Hepatocyte (in vitro differentiated cells): ENCODE measurements around the gene XRCC6. TPM values are rescaled to one million over a fixed set of nuclear protein-coding genes. Genes with fewer than 3 reads are reported as not detected.
A peak's percentile ranks its signal among the peaks of the same experiment; 100 is the strongest.
"Not testable (repeated sequence)": the region's sequence is repeated elsewhere in the genome, so short reads cannot be mapped to it uniquely, and the experiment has no call there.

Experiments used
- DNase-seq: peaks from one replicate; pipeline ENCODE4 v3.0.0-alpha.2; 2016; ENCODE audit warnings: low spot score
- H2AFZ ChIP-seq: fragments of 200-600 bp; sonication (generic); 2 replicates; pipeline ENCODE4 v1.6.0; 2016; ENCODE audit warnings: antibody characterized with exemption, mild to moderate bottlenecking
- H3K27ac ChIP-seq: fragments of 200-600 bp; sonication (generic); 2 replicates; pipeline ENCODE4 v1.5.1; 2016; ENCODE audit warnings: mild to moderate bottlenecking
- H3K27me3 ChIP-seq: fragments of 200-600 bp; sonication (generic); 2 replicates; pipeline ENCODE4 v1.6.1; 2016
- H3K36me3 ChIP-seq: fragments of 200-600 bp; sonication (generic); replicated peaks from 2 replicates; pipeline ENCODE4 v1.5.1; 2016; ENCODE audit warnings: low read depth; ENCODE audit not compliant: insufficient read depth
- H3K4me1 ChIP-seq: fragments of 200-600 bp; sonication (generic); 2 replicates; pipeline ENCODE4 v1.5.1; 2016; ENCODE audit warnings: mild to moderate bottlenecking, moderate library complexity; ENCODE audit not compliant: insufficient read depth
- H3K4me2 ChIP-seq: fragments of 200-600 bp; sonication (generic); 2 replicates; pipeline ENCODE4 v1.6.0; 2016
- H3K4me3 ChIP-seq: fragments of 200-600 bp; sonication (generic); 2 replicates; pipeline ENCODE4 v1.5.1; 2016; ENCODE audit warnings: mild to moderate bottlenecking
- H3K79me2 ChIP-seq: fragments of 200-600 bp; sonication (generic); 2 replicates; pipeline ENCODE4 v1.6.0; 2017; ENCODE audit warnings: mild to moderate bottlenecking
- H3K9me2 ChIP-seq: fragments of 200-600 bp; sonication (generic); replicated peaks from 2 replicates; pipeline ENCODE4 v1.6.0; 2017; ENCODE audit warnings: mild to moderate bottlenecking; ENCODE audit not compliant: insufficient read depth
- H3K9me3 ChIP-seq: fragments of 200-600 bp; sonication (generic); 2 replicates; pipeline ENCODE4 v1.5.1; 2016; ENCODE audit warnings: low read depth, mild to moderate bottlenecking
- H4K20me1 ChIP-seq: fragments of 200-600 bp; sonication (generic); 2 replicates; pipeline ENCODE4 v1.6.0; 2016; ENCODE audit warnings: mild to moderate bottlenecking; ENCODE audit not compliant: insufficient read depth, poor library complexity, severe bottlenecking
- EZH2 ChIP-seq: fragments of 200-600 bp; sonication (generic); IDR thresholded peaks from 2 replicates; pipeline ENCODE4 v1.6.1; 2016; ENCODE audit warnings: antibody characterized with exemption, mild to moderate bottlenecking, borderline replicate concordance
- EZH2phosphoT487 ChIP-seq: fragments of 200-600 bp; sonication (generic); IDR thresholded peaks from one replicate; pipeline ENCODE4 v1.6.1; 2018; ENCODE audit warnings: antibody characterized with exemption, mild to moderate bottlenecking, low read depth, moderate library complexity; ENCODE audit not compliant: unreplicated experiment, severe bottlenecking
- WGBS: methylation state at CpG from one replicate; pipeline ENCODE4 v1.1.6; 2016; ENCODE audit warnings: low lambda C conversion rate; ENCODE audit errors: missing lambda C conversion rate; 5-methylcytosine and 5-hydroxymethylcytosine counted together
- polyA plus RNA-seq: library from polyadenylated mRNA; unstranded; fragments of >200 nt; fragmentation: Nextera tagmentation; extraction: Ambion mirVana; gene quantifications from 2 replicates; pipeline ENCODE4 v1.2.1, GENCODE V29; 2016
- total RNA-seq: library from RNA; depleted of rRNA; stranded (reverse); fragments of >200 nt; gene quantifications from 2 replicates; pipeline ENCODE4 v1.2.3, GENCODE V29; 2014
- TF ChIP-seq, protein P1 (sequence below): fragments of 200-600 bp; sonication (generic); IDR thresholded peaks from 2 replicates; pipeline ENCODE4 v1.5.1; 2016; ENCODE audit warnings: antibody characterized with exemption, mild to moderate bottlenecking; ENCODE audit not compliant: poor library complexity

The XRCC6 gene
- total and polyA plus RNA-seq, 2 experiments from 2014 or later, result 260 to 276 TPM

DNA sequence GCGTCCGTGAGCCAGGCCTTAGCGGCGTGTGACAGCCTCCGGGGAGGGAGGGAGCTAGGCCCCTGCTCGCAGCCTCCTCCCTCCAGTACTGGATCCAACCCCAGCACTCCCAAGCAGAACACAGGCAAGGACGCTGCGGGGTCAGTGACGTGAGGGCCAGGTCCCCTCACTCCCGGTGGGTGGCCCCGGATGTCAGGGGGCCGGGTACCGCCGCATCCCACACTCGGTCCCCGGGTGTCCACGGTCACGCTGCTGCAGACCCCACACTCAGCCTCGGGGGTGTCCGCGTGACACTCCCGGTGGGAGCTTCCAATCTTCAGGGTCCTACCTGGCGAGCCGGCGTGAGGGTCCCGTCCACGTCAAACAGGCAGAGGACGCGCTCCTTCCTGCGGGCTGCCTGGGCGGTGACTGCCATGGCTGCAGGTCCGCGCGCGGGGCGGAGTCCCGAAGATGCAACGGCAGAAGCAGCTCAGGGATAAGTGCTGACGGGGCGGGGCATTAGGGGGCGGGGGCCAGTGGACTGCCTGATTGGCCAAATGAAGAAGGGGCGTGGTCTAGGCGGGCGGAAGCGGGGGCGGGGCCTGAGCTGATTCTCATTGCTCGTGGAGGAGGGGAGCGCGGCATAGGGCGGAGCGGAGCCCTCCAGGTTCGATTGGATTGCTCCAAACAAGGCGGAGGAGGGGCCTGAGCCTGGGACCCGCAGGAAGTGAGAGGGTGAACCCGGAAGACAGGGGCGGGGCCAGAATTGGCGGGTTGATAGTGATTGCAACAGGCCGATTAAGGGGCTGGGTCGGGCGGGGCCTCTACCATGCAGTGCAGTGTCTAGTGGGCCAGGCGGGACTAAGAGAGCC is 31.5 kb upstream of the XRCC6 start, which contains the start of gene PMM1:
PMM1 (minus strand) TSS at position 450 of the 851 bp plus-strand sequence; CDS start at position 415, 35 bp downstream.
- 2% methylated on average over 51 of the region's 61 CpGs for WGBS

DNA sequence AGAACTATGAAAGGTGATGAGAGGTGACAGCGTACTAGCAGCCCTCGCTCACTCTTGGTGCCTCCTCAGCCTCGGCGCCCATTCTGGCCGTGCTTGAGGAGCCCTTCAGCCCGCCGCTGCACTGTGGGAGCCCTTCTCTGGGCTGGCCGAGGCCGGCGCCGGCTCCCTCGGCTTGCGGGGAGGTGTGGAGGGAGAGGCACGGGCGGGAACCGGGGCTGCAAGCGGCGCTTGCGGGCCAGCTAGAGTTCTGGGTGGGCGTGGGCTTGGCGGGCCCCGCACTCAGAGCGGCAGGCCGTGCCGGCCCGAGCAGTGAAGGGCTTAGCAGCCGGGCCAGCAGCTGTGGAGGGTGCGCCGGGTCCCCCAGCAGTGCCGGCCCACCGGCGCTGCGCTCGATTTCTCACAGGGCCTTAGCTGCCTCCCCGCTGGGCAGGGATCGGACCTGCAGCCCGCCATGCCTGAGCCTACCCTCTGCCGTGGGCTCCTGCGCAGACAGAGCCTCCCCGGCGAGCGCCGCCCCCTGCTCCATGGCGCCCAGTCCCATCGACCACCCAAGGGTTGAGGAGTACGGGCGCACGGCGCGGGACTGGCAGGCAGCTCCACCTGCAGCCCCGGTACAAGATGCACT is 27.6 kb upstream of the XRCC6 start:
- H3K27ac ChIP-seq, H4K20me1 ChIP-seq, H3K9me2 ChIP-seq, DNase-seq, H3K27me3 ChIP-seq, H3K4me2 ChIP-seq, H3K4me1 ChIP-seq, H3K9me3 ChIP-seq, H3K4me3 ChIP-seq, H3K36me3 ChIP-seq, H2AFZ ChIP-seq: not testable (repeated sequence)
- peaks cover 10% of the 10 kb centered on the region for H3K79me2 ChIP-seq
- 95% methylated on average over 33 of the region's 51 CpGs for WGBS

More for the DNA sequence above, 31.5 kb upstream of the XRCC6 start, which contains the start of gene PMM1:
- Histone ChIP-seq H3K4me3 (peak within 1 kb of the TSS; percentile 53), H3K9me2 (no peaks in the 10 kb centered on the region), H4K20me1 (no peaks in the 10 kb centered on the region), H2AFZ (peak within 1 kb of the TSS; percentile 51), H3K27me3 (no peaks in the 10 kb centered on the region), H3K27ac (peak within 1 kb of the TSS; percentile 86), H3K4me1 (peaks cover 11% of the 10 kb centered on the region), H3K9me3 (no peaks in the 10 kb centered on the region), H3K4me2 (peak within 1 kb of the TSS; percentile 98), H3K79me2 (peaks cover 37% of the 10 kb centered on the region), H3K36me3 (no peaks in the 10 kb centered on the region)
- DNase-seq, result peak; percentile 100
- TF ChIP-seq EZH2phosphoT487 (no peak), EZH2 (no peak)
- TF ChIP-seq, protein P1, sequence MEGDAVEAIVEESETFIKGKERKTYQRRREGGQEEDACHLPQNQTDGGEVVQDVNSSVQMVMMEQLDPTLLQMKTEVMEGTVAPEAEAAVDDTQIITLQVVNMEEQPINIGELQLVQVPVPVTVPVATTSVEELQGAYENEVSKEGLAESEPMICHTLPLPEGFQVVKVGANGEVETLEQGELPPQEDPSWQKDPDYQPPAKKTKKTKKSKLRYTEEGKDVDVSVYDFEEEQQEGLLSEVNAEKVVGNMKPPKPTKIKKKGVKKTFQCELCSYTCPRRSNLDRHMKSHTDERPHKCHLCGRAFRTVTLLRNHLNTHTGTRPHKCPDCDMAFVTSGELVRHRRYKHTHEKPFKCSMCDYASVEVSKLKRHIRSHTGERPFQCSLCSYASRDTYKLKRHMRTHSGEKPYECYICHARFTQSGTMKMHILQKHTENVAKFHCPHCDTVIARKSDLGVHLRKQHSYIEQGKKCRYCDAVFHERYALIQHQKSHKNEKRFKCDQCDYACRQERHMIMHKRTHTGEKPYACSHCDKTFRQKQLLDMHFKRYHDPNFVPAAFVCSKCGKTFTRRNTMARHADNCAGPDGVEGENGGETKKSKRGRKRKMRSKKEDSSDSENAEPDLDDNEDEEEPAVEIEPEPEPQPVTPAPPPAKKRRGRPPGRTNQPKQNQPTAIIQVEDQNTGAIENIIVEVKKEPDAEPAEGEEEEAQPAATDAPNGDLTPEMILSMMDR, result no peak

DNA sequence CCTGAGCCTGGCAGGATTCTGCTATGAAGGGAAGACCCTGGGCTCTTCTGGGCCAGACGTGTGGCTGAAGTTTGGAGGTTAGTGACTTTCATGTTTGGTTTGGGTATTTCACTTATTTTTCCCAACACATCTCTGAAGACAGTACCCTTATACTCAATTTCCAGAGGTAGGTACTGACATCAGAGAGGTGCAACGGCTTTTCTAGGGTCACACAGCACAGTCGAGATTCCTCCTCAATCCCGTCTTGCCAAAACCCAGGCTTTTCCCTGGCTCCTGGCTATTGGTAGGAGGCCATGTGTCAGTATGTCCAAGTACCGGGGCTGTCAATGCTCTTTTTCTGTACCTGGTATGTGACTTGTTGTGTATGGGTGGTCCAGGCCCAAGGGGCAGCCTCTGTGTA is 25.4 kb upstream of the XRCC6 start:
- no peak for TF ChIP-seq EZH2phosphoT487
- TF ChIP-seq, protein P1, result no peak
- TF ChIP-seq EZH2, result no peak
- H3K36me3 ChIP-seq, result no peaks in the 10 kb centered on the region
- H3K9me3 ChIP-seq, result no peaks in the 10 kb centered on the region
- H3K27ac ChIP-seq, result no peak overlapping the region
- H4K20me1 ChIP-seq, result no peaks in the 10 kb centered on the region
- 91% methylated on average over 5 of the region's 5 CpGs for WGBS
- H3K9me2 ChIP-seq, result no peaks in the 10 kb centered on the region
- H3K4me3 ChIP-seq, result no peak overlapping the region
- no peak overlapping the region for H3K4me2 ChIP-seq
- H2AFZ ChIP-seq, result no peak overlapping the region
- H3K79me2 ChIP-seq, result no peaks in the 10 kb centered on the region
- no peaks in the 10 kb centered on the region for H3K27me3 ChIP-seq
- no peak for DNase-seq
- H3K4me1 ChIP-seq, result no peaks in the 10 kb centered on the region
